ENCODE measurements around the gene MIA. TPM values are rescaled to one million over a fixed set of nuclear protein-coding genes. Genes with fewer than 3 reads are reported as not detected.

MIA gene
- total and polyA plus RNA-seq, 9 of the 15 experiments (the other 6 are each of a cell fraction or from before 2014, with no cell fraction given): 0.21 TPM; not detected in 8

DNA sequence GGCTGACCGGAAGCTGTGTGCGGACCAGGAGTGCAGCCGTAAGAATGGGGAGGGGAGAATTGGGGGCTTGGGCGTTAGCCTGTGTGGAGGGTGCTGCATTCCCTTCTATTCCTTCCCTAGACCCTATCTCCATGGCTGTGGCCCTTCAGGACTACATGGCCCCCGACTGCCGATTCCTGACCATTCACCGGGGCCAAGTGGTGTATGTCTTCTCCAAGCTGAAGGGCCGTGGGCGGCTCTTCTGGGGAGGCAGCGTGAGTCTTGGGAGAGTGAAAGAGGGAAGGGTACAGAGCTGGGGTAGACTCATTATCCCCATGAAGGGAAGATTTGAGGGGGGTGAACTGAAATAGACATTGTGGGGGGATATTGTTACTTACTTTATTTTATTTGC, 306 bp downstream of the MIA start:
- intact Hi-C loops (cut with micrococcal nuclease): no loop called here
- no peak overlapping the region for H3K4me2 ChIP-seq (ENCODE audit: insufficient read depth, low read length)
- no peaks in the 10 kb centered on the region for H3K36me3 ChIP-seq (ENCODE audit: control insufficient read depth, insufficient read depth, low read length)
- no peaks in the 10 kb centered on the region for H3K9me1 ChIP-seq (ENCODE audit: control insufficient read depth, insufficient read depth, low read length)
- no peaks in the 10 kb centered on the region; the same call in 1 of the 2 replicates for H3K9me3 ChIP-seq (replicated peaks; ENCODE audit: control insufficient read depth, insufficient read depth, low read depth, low read length)
- H3K9ac ChIP-seq (ENCODE audit: insufficient read depth in 1 of 2, low read depth in 2 of 2, low read length in 2 of 2): peak overlapping the region in 1 of 2 experiments; percentile 73; a peak in 1 of 4 replicates
- H3K27ac ChIP-seq (ENCODE audit: extremely low read depth, low read depth, low read length): no peak overlapping the region
- no peaks in the 10 kb centered on the region for H4K20me1 ChIP-seq (replicated peaks; ENCODE audit: control insufficient read depth, insufficient read depth, low read length)
- ChIA-PET POLR2A (interaction anchor here (1.2 kb wide), 1 partner anchor 34 kb away, joined by 3 read pairs; no protein-coding TSS in a partner anchor), CTCF (ENCODE audit: low intra/inter-chr PET ratio) (no interaction called here)
- 73% methylated on average over 10 of the region's 10 CpGs for WGBS (ENCODE audit: insufficient coverage, low coverage, missing lambda C conversion rate)
- no peaks in the 10 kb centered on the region for H3K27me3 ChIP-seq (ENCODE audit: control insufficient read depth in 2 of 2, insufficient read depth in 2 of 2, low read length in 2 of 2)
- DNase-seq (ENCODE audit: extremely low read depth in 1 of 4, low spot score in 3 of 4) (no peak), ATAC-seq (no peak), FAIRE-seq (no peak)
- TF ChIP-seq PHB (CRISPR knock-in tag; IDR thresholded peaks at IDR 0.05) (no peak), ZNF23 (CRISPR knock-in tag; IDR thresholded peaks at IDR 0.05) (no peak), NFYB (IDR thresholded peaks at IDR 0.05; ENCODE audit: extremely low read depth, insufficient read length) (no peak), BDP1 (IDR thresholded peaks at IDR 0.05; ENCODE audit: insufficient read depth, insufficient read length) (no peak), ERF (CRISPR knock-in tag; IDR thresholded peaks at IDR 0.05) (no peak), NR1H2 (CRISPR knock-in tag; IDR thresholded peaks at IDR 0.05) (no peak), RAD51 (IDR thresholded peaks at IDR 0.05; ENCODE audit: borderline replicate concordance, low read depth) (no peak), FOXJ2 (tag; IDR thresholded peaks at IDR 0.05) (no peak), KAT8 (IDR thresholded peaks at IDR 0.05; ENCODE audit: low read depth) (no peak), ETV1 (tag; conservative IDR thresholded peaks at IDR 0.05; ENCODE audit: low read depth) (no peak), SMARCA4 (IDR thresholded peaks at IDR 0.05) (no peak), CCNT2 (IDR thresholded peaks at IDR 0.05; ENCODE audit: borderline replicate concordance, extremely low read depth, insufficient read length, low read depth, low read length) (no peak), KAT7 (CRISPR knock-in tag; IDR thresholded peaks at IDR 0.05; ENCODE audit: borderline replicate concordance) (no peak)
- TF ChIP-seq, protein P1, sequence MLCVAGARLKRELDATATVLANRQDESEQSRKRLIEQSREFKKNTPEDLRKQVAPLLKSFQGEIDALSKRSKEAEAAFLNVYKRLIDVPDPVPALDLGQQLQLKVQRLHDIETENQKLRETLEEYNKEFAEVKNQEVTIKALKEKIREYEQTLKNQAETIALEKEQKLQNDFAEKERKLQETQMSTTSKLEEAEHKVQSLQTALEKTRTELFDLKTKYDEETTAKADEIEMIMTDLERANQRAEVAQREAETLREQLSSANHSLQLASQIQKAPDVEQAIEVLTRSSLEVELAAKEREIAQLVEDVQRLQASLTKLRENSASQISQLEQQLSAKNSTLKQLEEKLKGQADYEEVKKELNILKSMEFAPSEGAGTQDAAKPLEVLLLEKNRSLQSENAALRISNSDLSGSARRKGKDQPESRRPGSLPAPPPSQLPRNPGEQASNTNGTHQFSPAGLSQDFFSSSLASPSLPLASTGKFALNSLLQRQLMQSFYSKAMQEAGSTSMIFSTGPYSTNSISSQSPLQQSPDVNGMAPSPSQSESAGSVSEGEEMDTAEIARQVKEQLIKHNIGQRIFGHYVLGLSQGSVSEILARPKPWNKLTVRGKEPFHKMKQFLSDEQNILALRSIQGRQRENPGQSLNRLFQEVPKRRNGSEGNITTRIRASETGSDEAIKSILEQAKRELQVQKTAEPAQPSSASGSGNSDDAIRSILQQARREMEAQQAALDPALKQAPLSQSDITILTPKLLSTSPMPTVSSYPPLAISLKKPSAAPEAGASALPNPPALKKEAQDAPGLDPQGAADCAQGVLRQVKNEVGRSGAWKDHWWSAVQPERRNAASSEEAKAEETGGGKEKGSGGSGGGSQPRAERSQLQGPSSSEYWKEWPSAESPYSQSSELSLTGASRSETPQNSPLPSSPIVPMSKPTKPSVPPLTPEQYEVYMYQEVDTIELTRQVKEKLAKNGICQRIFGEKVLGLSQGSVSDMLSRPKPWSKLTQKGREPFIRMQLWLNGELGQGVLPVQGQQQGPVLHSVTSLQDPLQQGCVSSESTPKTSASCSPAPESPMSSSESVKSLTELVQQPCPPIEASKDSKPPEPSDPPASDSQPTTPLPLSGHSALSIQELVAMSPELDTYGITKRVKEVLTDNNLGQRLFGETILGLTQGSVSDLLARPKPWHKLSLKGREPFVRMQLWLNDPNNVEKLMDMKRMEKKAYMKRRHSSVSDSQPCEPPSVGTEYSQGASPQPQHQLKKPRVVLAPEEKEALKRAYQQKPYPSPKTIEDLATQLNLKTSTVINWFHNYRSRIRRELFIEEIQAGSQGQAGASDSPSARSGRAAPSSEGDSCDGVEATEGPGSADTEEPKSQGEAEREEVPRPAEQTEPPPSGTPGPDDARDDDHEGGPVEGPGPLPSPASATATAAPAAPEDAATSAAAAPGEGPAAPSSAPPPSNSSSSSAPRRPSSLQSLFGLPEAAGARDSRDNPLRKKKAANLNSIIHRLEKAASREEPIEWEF (CRISPR knock-in tag; IDR thresholded peaks at IDR 0.05): no peak
- TF ChIP-seq, protein P2, sequence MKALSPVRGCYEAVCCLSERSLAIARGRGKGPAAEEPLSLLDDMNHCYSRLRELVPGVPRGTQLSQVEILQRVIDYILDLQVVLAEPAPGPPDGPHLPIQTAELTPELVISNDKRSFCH (CRISPR knock-in tag; IDR thresholded peaks at IDR 0.05): no peak
- TF ChIP-seq, protein P2 (tag; IDR thresholded peaks at IDR 0.05): no peak
- H3K4me3 ChIP-seq: no peak overlapping the region
- in situ Hi-C loops (cut with MboI): no loop called here
- H3K4me1 ChIP-seq (replicated peaks in 1 of 2; ENCODE audit: control insufficient read depth in 2 of 2, insufficient read depth in 2 of 2, low read length in 2 of 2): peaks cover 12 to 18% of the 10 kb centered on the region in 2 experiments; a peak in 3 of 5 replicates
- H3K79me2 ChIP-seq (ENCODE audit: control insufficient read depth, insufficient read depth, low read length): no peaks in the 10 kb centered on the region
- BruUV-seq (replicated peaks): no TSS peak
- no peak overlapping the region for H2AFZ ChIP-seq (ENCODE audit: low read depth, low read length)

Data from K562 (cell line).